ENCODE results near the gene ELANE.

DNA sequence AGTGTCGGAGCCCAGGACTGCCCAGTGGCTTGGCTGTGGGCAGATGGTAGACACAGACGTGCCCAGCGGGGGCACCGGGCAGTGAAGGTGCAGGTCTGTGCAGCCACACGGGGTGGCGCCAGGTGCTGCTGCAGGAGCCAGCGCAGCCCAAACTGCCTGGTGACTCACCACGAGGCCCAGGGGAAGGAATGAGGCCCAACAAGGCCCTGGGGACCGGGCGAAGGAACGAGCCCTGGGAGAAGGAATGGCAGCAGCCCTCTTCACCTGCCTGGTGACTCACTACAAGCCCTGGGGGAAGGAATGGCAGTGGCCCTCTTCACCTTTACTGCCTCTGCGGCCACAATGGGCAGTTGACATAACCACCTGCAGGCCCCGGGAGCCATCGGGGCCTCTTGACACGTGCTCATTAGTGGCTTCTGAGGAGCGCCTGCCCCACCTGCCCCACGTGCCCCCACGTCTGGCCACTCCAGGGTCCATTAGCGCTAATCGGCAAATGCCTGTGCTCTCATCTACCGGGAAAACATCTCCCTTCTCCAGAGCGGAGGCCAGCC lies 31.6 kb downstream of the ELANE start:
- TF ChIP-seq, protein P1, sequence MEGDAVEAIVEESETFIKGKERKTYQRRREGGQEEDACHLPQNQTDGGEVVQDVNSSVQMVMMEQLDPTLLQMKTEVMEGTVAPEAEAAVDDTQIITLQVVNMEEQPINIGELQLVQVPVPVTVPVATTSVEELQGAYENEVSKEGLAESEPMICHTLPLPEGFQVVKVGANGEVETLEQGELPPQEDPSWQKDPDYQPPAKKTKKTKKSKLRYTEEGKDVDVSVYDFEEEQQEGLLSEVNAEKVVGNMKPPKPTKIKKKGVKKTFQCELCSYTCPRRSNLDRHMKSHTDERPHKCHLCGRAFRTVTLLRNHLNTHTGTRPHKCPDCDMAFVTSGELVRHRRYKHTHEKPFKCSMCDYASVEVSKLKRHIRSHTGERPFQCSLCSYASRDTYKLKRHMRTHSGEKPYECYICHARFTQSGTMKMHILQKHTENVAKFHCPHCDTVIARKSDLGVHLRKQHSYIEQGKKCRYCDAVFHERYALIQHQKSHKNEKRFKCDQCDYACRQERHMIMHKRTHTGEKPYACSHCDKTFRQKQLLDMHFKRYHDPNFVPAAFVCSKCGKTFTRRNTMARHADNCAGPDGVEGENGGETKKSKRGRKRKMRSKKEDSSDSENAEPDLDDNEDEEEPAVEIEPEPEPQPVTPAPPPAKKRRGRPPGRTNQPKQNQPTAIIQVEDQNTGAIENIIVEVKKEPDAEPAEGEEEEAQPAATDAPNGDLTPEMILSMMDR (IDR thresholded peaks at IDR 0.05) = no peak
- TF ChIP-seq EP300 (IDR thresholded peaks at IDR 0.05) = no peak
- TF ChIP-seq POLR2A (IDR thresholded peaks at IDR 0.05) = no peak

Measured in sigmoid colon (tissue), 4 donors.